ENCODE data around the gene ARSH.

The ARSH gene

DNA sequence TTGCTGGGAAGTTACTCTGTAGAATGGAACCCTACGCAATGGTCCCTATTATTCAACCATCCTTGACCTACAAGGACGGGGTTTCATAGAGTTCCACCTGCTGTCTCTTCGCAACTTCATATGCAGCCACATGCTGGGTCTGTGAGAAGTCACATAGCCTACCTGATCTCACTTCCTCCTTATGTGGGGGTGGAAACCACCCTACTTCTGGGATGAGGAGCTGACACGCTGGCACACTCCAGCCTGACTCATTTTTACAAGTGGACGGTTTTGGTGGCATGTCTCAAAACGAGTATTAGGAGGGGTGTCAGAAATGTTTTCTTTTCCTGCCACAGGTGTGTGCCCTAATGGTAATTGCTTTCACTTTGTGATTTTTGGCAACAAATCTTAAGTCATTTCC lies 40.4 kb upstream of the ARSH start:
- intact Hi-C loops (cut with DNase I; ENCODE audit: low total_unique reads): no loop called here
- Histone ChIP-seq H3K27me3 (no peaks in the 10 kb centered on the region), H3K9me3 (no peaks in the 10 kb centered on the region), H3K4me1 (peaks cover 0 to 3% (median 0%) of the 10 kb centered on the region in 4 donors), H3K36me3 (no peaks in the 10 kb centered on the region), H3K27ac (no peak overlapping the region), H3K4me3 (no peak overlapping the region)
- DNase-seq: no peak
- TF ChIP-seq, protein P1, sequence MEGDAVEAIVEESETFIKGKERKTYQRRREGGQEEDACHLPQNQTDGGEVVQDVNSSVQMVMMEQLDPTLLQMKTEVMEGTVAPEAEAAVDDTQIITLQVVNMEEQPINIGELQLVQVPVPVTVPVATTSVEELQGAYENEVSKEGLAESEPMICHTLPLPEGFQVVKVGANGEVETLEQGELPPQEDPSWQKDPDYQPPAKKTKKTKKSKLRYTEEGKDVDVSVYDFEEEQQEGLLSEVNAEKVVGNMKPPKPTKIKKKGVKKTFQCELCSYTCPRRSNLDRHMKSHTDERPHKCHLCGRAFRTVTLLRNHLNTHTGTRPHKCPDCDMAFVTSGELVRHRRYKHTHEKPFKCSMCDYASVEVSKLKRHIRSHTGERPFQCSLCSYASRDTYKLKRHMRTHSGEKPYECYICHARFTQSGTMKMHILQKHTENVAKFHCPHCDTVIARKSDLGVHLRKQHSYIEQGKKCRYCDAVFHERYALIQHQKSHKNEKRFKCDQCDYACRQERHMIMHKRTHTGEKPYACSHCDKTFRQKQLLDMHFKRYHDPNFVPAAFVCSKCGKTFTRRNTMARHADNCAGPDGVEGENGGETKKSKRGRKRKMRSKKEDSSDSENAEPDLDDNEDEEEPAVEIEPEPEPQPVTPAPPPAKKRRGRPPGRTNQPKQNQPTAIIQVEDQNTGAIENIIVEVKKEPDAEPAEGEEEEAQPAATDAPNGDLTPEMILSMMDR (IDR thresholded peaks at IDR 0.05): no peak

DNA sequence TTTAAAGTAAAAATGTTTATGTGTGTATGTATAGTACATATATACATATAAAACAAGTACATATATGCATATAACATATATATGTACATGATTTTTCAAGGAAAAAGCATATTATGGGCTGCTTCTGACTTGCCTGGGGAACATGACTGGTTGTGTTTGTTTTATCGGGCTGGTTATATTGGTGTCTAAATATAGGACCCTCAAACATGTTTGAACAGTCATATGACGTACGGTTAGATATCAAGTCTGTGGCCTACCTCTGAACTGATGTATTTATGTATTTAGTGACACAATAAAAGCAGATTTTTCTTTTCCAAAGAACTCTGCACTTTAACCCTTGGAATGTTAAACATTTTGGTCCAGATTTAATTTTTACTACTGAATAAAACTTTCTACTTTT lies 39.3 kb upstream of the ARSH start:
- TF ChIP-seq, protein P1 (IDR thresholded peaks at IDR 0.05): no peak
- intact Hi-C loops (cut with DNase I; ENCODE audit: low total_unique reads): no loop called here
- DNase-seq: no peak

DNA sequence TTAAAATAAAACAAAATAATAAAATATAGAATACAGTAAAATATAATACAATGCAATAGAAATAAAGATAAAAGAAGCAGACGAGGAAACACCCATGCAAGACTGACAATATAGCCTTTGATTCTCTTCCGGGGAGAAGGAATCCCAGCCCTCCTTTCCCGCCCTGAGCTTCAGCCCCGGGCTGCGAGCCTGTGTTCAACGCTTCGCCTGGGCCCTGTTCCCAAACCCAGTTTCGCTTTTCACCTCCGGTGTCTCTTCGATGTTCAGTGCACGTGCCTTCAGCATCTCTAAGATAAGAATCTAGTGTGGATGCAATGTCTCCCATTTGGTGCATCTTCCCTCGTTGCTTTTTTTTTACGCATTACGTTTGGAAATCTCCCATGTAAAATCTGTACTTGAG lies 38.8 kb upstream of the ARSH start:
- Histone ChIP-seq H3K9me3 (no peaks in the 10 kb centered on the region), H3K27me3 (no peaks in the 10 kb centered on the region), H3K4me3 (peak overlapping the region; percentile 19 to 20), H3K27ac (no peak overlapping the region), H3K4me1 (peaks cover 0 to 3% (median 0%) of the 10 kb centered on the region in 4 donors), H3K36me3 (no peaks in the 10 kb centered on the region)
- no peak for DNase-seq
- intact Hi-C loops (cut with DNase I; ENCODE audit: low total_unique reads): no loop called here
- TF ChIP-seq, protein P1 (IDR thresholded peaks at IDR 0.05): no peak

More for the DNA sequence above, 39.3 kb upstream of the ARSH start:
- no peaks in the 10 kb centered on the region for H3K36me3 ChIP-seq
- no peaks in the 10 kb centered on the region for H3K27me3 ChIP-seq
- peaks cover 0 to 3% (median 0%) of the 10 kb centered on the region in 4 donors for H3K4me1 ChIP-seq
- no peak overlapping the region for H3K4me3 ChIP-seq
- H3K9me3 ChIP-seq: no peaks in the 10 kb centered on the region
- H3K27ac ChIP-seq: no peak overlapping the region

DNA sequence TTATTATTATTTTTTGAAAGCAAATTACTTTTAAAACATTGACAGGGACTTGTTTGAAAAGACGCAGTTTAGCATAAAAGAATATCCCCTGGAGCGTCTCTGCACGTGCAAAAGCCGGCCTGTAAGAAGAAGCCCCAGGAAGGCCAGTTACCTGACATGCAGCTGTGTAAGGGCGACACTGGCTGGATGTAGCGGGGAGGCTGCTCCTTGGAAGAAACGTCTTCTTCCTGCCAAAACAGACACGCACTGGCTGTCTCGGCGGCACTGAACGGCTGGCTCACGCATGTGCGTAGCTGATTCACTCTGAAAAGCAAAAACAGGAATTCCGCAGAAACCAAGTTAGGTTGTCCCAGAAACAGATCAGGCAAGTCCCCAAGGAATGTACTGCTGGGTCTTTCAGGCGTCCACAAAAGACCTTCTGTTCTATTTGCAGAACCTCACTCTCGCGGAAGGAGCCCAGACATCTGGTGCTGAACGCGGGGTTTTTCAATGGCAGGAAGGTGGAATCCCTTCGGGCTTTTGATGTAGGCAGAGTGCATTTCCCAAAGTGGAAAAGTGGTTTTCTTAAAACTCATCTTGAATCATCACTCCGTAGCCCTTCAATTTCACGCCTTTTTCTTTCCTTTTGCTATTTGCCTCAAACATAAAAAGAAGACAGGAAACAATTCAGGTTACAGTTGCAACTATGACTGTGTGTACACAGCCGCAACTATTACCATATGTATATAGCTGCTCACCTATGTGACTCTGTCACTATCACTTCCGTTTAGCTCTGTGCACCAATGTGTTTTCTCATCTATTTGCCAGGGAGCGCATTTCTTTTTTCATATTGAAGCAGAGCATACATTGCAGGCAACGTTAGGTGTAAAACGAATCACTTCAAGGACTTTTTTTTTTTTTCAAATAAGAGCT lies 38.1 kb upstream of the ARSH start:
- intact Hi-C loops (cut with DNase I; ENCODE audit: low total_unique reads): no loop called here
- no peaks in the 10 kb centered on the region for H3K27me3 ChIP-seq
- no peak overlapping the region for H3K27ac ChIP-seq
- H3K9me3 ChIP-seq: no peaks in the 10 kb centered on the region
- no peak for DNase-seq
- TF ChIP-seq, protein P1 (IDR thresholded peaks at IDR 0.05): no peak
- peak overlapping the region; percentile 19 to 20 for H3K4me3 ChIP-seq
- H3K36me3 ChIP-seq: no peaks in the 10 kb centered on the region
- peaks cover 0 to 3% (median 0%) of the 10 kb centered on the region in 4 donors for H3K4me1 ChIP-seq

DNA sequence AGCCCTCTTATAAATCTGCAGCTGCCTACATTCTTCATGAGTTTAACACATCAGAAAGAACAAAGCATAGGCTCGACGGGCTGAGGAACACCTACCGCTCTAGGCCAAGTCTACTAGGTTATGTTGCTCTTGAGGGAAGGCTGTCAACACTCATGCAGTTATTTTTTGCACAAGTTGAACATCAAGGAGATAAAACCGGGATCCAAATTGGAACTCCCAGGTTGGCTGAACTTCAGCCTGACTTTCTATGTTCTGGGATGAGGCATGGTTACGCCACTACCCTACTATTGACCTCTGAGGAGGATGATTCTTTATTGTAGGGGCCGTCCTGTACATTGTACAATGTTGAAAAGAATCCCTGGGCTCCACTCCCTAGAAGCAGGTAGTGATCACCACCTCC lies 37.3 kb upstream of the ARSH start:
- Histone ChIP-seq H3K27ac (no peak overlapping the region), H3K27me3 (no peaks in the 10 kb centered on the region), H3K4me1 (peaks cover 0 to 3% (median 0%) of the 10 kb centered on the region in 4 donors), H3K36me3 (no peaks in the 10 kb centered on the region), H3K4me3 (no peak overlapping the region), H3K9me3 (no peaks in the 10 kb centered on the region)
- TF ChIP-seq, protein P1 (IDR thresholded peaks at IDR 0.05): no peak
- no peak for DNase-seq
- intact Hi-C loops (cut with DNase I; ENCODE audit: low total_unique reads): no loop called here
